ENCODE measurements around the gene TET3.
A peak's percentile ranks its signal among the peaks of the same experiment; 100 is the strongest.

The TET3 gene

DNA sequence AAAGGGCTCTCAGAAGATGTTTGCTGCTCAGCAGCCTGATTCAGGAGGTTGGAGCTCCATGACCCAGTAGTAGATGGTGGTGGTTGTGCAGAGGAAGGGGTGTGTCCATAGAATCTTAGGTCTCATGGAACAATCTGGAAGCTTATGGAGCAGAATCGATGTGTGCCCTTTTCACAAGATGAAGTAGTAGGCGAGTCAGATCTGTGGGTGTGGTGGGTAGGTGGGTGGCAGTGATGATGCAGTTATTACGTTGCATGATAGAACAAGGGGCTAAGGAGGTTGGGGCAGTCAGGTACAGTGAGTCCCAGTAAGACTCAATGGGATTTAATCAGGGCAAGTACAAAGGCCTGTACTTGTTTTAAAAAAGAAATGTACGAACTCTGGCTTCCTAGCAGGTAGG, 9.1 kb downstream of the TET3 start:
- Histone ChIP-seq H3K4me1 (ENCODE audit: insufficient read depth, poor library complexity, severe bottlenecking) (peaks cover 31% of the 10 kb centered on the region), H3K27ac (ENCODE audit: poor library complexity, severe bottlenecking) (peak overlapping the region; percentile 63), H3K36me3 (ENCODE audit: low read depth) (peaks cover 26% of the 10 kb centered on the region), H3K9me3 (ENCODE audit: severe bottlenecking) (no peaks in the 10 kb centered on the region), H3K27me3 (ENCODE audit: insufficient read depth, poor library complexity, severe bottlenecking) (no peaks in the 10 kb centered on the region), H3K4me3 (ENCODE audit: severe bottlenecking) (no peak overlapping the region)
- ATAC-seq (ENCODE audit: low read depth) = peak; percentile 13; the same call in 1 of the 3 replicates
- no peak for DNase-seq (ENCODE audit: low spot score)
- TF ChIP-seq CTCF (IDR thresholded peaks at IDR 0.05; ENCODE audit: poor library complexity, severe bottlenecking) = no peak

- no peaks in the 10 kb centered on the region for H3K27me3 ChIP-seq (ENCODE audit: insufficient read depth, poor library complexity, severe bottlenecking)
- peak overlapping the region; percentile 63 for H3K27ac ChIP-seq (ENCODE audit: poor library complexity, severe bottlenecking)
- ATAC-seq (ENCODE audit: low read depth) (no peak), DNase-seq (ENCODE audit: low spot score) (no peak)
- H3K4me3 ChIP-seq (ENCODE audit: severe bottlenecking) = no peak overlapping the region
- H3K9me3 ChIP-seq (ENCODE audit: severe bottlenecking) = no peaks in the 10 kb centered on the region
- peaks cover 25% of the 10 kb centered on the region for H3K36me3 ChIP-seq (ENCODE audit: low read depth)
- H3K4me1 ChIP-seq (ENCODE audit: insufficient read depth, poor library complexity, severe bottlenecking) = peaks cover 31% of the 10 kb centered on the region
- no peak for TF ChIP-seq CTCF (IDR thresholded peaks at IDR 0.05; ENCODE audit: poor library complexity, severe bottlenecking)
Observed at GRCh38 chr2:73994178-73994831, 9.6 kb downstream of the TET3 start.

DNA sequence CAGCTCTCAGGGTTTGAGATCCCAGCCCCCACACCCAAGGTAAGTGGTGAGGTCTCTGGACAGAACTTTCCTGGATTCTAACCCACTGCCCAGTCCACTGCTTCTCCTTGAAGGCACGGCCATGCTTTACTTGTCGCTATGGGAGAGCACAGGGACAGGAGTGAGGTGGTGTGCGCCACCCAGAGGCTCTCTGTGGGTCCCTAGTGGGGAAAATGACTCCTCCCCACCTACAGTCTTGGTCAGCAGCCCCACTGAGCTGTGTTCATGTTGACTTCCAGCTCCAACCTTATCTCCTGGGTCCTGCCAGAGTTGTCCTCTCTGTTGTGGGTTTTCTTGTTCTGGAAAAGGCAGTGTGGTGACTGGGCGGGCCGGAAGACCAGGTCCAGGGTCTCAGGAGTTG, 11.1 kb downstream of the TET3 start:
- Histone ChIP-seq H3K9me3 (ENCODE audit: severe bottlenecking) (no peaks in the 10 kb centered on the region), H3K36me3 (ENCODE audit: low read depth) (peaks cover 11% of the 10 kb centered on the region), H3K27me3 (ENCODE audit: insufficient read depth, poor library complexity, severe bottlenecking) (no peaks in the 10 kb centered on the region), H3K27ac (ENCODE audit: poor library complexity, severe bottlenecking) (no peak overlapping the region), H3K4me3 (ENCODE audit: severe bottlenecking) (no peak overlapping the region), H3K4me1 (ENCODE audit: insufficient read depth, poor library complexity, severe bottlenecking) (peaks cover 32% of the 10 kb centered on the region)
- DNase-seq (ENCODE audit: low spot score) (no peak), ATAC-seq (ENCODE audit: low read depth) (no peak)
- TF ChIP-seq CTCF (IDR thresholded peaks at IDR 0.05; ENCODE audit: poor library complexity, severe bottlenecking) = no peak

GRCh38 chr2:73997813-73998212, 13.1 kb downstream of the TET3 start:
- Histone ChIP-seq H3K27ac (ENCODE audit: poor library complexity, severe bottlenecking) (no peak overlapping the region), H3K9me3 (ENCODE audit: severe bottlenecking) (no peaks in the 10 kb centered on the region), H3K27me3 (ENCODE audit: insufficient read depth, poor library complexity, severe bottlenecking) (no peaks in the 10 kb centered on the region), H3K4me1 (ENCODE audit: insufficient read depth, poor library complexity, severe bottlenecking) (peaks cover 23% of the 10 kb centered on the region), H3K36me3 (ENCODE audit: low read depth) (peaks cover 3% of the 10 kb centered on the region; the same call in 1 of the 2 replicates), H3K4me3 (ENCODE audit: severe bottlenecking) (no peak overlapping the region)
- no peak for TF ChIP-seq CTCF (IDR thresholded peaks at IDR 0.05; ENCODE audit: poor library complexity, severe bottlenecking)
- DNase-seq (ENCODE audit: low spot score) (no peak), ATAC-seq (ENCODE audit: low read depth) (no peak)

DNA sequence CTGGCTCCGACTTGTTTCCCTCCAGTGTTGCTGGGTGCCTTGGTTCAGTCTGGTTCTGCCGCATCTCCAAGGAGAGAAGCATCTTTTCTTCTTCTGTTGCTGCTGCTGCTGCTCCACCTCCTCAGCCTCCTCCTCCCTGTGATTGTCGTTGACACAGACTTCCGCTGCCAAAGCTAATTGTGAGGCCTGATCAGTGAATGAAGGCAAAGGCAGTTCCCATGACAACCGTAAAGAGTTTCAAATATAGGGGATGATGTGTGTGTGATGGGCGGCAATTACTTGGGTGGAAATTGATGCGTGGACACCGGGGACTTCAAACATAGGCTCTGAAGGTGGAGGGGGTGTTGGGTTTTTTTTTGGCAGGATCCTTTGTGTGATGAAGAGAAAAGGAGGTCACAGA, 13.7 kb downstream of the TET3 start:
- H3K4me1 ChIP-seq (ENCODE audit: insufficient read depth, poor library complexity, severe bottlenecking) = peaks cover 20% of the 10 kb centered on the region
- ATAC-seq (ENCODE audit: low read depth) (no peak), DNase-seq (ENCODE audit: low spot score) (no peak)
- H3K27ac ChIP-seq (ENCODE audit: poor library complexity, severe bottlenecking) = no peak overlapping the region
- H3K27me3 ChIP-seq (ENCODE audit: insufficient read depth, poor library complexity, severe bottlenecking) = no peaks in the 10 kb centered on the region
- no peak for TF ChIP-seq CTCF (IDR thresholded peaks at IDR 0.05; ENCODE audit: poor library complexity, severe bottlenecking)
- peaks cover 3% of the 10 kb centered on the region; the same call in 1 of the 2 replicates for H3K36me3 ChIP-seq (ENCODE audit: low read depth)
- no peak overlapping the region for H3K4me3 ChIP-seq (ENCODE audit: severe bottlenecking)
- H3K9me3 ChIP-seq (ENCODE audit: severe bottlenecking) = no peaks in the 10 kb centered on the region

Data from RWPE2 (cell line).